D341Med (cell line): Measurements from ENCODE around the gene COL25A1.

Experiments
- DNase-seq: peaks from one replicate; pipeline ENCODE4 v3.0.0; 2012; ENCODE audit warnings: low spot score

The COL25A1 gene

GRCh38 chr4:108811486-108811885 lies 491.0 kb downstream of the COL25A1 start:
- no peak for DNase-seq

GRCh38 chr4:108810087-108810486 lies 492.4 kb downstream of the COL25A1 start:
- no peak for DNase-seq

GRCh38 chr4:108804648-108805273 lies 497.7 kb downstream of the COL25A1 start:
- no peak for DNase-seq

- DNase-seq, result no peak
Observed at GRCh38 chr4:108799306-108799705, 503.2 kb downstream of the COL25A1 start.

- no peak for DNase-seq
Observed at GRCh38 chr4:108796173-108796572, 506.3 kb downstream of the COL25A1 start.

GRCh38 chr4:108795733-108796132 lies 506.7 kb downstream of the COL25A1 start:
- DNase-seq, result no peak

- no peak for DNase-seq
Observed at GRCh38 chr4:108794136-108794535, 508.3 kb downstream of the COL25A1 start.

GRCh38 chr4:108793415-108793814 lies 509.0 kb downstream of the COL25A1 start:
- no peak for DNase-seq

GRCh38 chr4:108788731-108789130 lies 513.7 kb downstream of the COL25A1 start:
- no peak for DNase-seq

GRCh38 chr4:108787724-108788123 lies 514.7 kb downstream of the COL25A1 start:
- no peak for DNase-seq

GRCh38 chr4:108787106-108787505 lies 515.4 kb downstream of the COL25A1 start:
- DNase-seq, result no peak

- no peak for DNase-seq
Observed at GRCh38 chr4:108786351-108786750, 516.1 kb downstream of the COL25A1 start.

GRCh38 chr4:108783665-108784463 lies 518.6 kb downstream of the COL25A1 start:
- no peak for DNase-seq

- DNase-seq, result no peak
Observed at GRCh38 chr4:108779958-108780357, 522.5 kb downstream of the COL25A1 start.

GRCh38 chr4:108777388-108777787 lies 525.1 kb downstream of the COL25A1 start:
- DNase-seq, result no peak

- no peak for DNase-seq
Observed at GRCh38 chr4:108775921-108776320, 526.5 kb downstream of the COL25A1 start.

- DNase-seq, result no peak
Observed at GRCh38 chr4:108774809-108775530, 527.5 kb downstream of the COL25A1 start.

- no peak for DNase-seq
Observed at GRCh38 chr4:108772402-108772801, 530.1 kb downstream of the COL25A1 start.

- DNase-seq, result no peak
Observed at GRCh38 chr4:108766058-108766457, 536.4 kb downstream of the COL25A1 start.

GRCh38 chr4:108763986-108764385 lies 538.5 kb downstream of the COL25A1 start:
- DNase-seq, result no peak

GRCh38 chr4:108763226-108763593 lies 539.2 kb downstream of the COL25A1 start:
- no peak for DNase-seq

- DNase-seq, result peak; percentile 66
Observed at GRCh38 chr4:108762559-108763225, 539.8 kb downstream of the COL25A1 start, which contains the start of gene ETNPPL. TSS of gene ETNPPL (minus strand) at chr4:108763053. CDS start at chr4:108762898, 155 bp downstream.
